ENCODE data around the gene OMG.
"Not testable (repeated sequence)": the region's sequence is repeated elsewhere in the genome, so short reads cannot be mapped to it uniquely, and the experiment has no call there.

OMG gene

DNA sequence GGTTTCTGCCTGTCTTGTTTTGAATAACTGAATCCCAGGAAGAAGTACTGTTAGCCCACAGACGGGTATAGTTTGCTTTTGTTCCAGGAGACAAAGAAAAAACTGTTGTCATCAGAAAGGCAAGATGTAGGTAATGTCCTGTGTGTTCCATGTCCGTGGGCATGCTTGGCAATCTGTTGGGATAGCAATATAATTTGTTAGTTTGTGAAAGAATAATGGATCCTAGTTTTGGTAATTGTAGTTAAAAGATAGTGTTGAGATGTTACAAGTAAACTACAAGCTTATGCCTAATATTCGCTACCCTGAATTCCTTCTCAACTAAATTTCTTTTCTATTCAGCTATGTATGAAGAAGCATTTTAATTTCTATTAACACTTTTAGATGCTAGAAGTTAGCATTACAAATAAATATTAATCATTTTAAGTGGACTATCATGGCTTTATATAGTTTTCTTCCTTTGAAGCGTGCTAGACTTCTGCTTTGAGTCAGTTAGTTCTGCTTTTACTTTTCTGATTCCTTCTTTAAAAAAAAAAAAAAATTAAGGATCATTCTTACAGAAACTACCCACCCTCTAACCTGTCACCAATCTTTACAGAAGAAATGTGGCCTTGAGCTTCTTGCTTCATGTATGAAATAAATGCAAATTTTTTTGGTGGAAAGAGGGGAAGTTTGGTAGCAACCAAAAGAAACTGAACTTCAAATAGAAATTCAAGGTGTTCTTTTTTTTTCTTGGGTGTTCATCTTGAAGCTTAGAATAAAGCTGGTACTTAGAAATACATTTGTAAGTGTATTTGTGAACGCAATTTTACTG, 22.0 kb upstream of the OMG start:
- no peak for DNase-seq (ENCODE audit: low read depth)
- no peaks in the 10 kb centered on the region for H3K9me3 ChIP-seq (ENCODE audit: control insufficient read depth, low read length)
- no peaks in the 10 kb centered on the region for H3K27me3 ChIP-seq (replicated peaks; ENCODE audit: control insufficient read depth, insufficient read depth, low read length)
- H3K4me3 ChIP-seq (ENCODE audit: low read length), result peak overlapping the region; percentile 67
- no peaks in the 10 kb centered on the region for H3K36me3 ChIP-seq (ENCODE audit: control insufficient read depth, insufficient read depth, low read length, severe bottlenecking)
- H3K4me1 ChIP-seq (ENCODE audit: control insufficient read depth, insufficient read depth, low read length), result peaks cover 37% of the 10 kb centered on the region
- H3K9ac ChIP-seq (ENCODE audit: low read length), result peak overlapping the region; percentile 75

DNA sequence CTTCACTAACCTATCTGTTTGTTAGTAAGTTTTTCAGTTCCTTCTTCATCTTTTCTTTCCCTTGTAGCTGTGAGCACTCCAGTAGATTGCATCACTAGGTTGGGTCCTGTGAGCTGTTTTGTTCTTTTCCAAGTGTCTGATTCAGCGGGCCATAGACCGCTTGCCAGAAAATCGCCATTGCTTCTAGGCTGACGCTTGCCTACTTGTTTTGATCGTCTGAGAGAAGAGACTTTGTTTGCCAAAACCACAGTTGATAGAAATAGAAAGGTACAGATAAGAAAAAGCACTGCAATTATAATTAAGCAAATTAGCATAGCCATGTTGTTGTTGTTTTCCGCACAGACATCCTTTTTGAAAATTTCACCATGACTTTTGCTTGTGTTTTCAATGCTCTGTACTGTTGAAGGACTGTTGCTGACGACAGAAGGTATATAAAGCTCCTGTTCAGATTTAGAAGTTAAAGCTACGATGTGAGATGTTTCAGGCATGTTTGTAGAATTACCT, 21.3 kb upstream of the OMG start:
- Histone ChIP-seq H3K4me1 (ENCODE audit: control insufficient read depth, insufficient read depth, low read length) (peaks cover 42% of the 10 kb centered on the region), H3K9ac (ENCODE audit: low read length) (peak overlapping the region; percentile 75), H3K27me3 (replicated peaks; ENCODE audit: control insufficient read depth, insufficient read depth, low read length) (no peaks in the 10 kb centered on the region), H3K4me3 (ENCODE audit: low read length) (peak overlapping the region; percentile 67), H3K36me3 (ENCODE audit: control insufficient read depth, insufficient read depth, low read length, severe bottlenecking) (no peaks in the 10 kb centered on the region), H3K9me3 (ENCODE audit: control insufficient read depth, low read length) (no peaks in the 10 kb centered on the region)
- no peak for DNase-seq (ENCODE audit: low read depth)

DNA sequence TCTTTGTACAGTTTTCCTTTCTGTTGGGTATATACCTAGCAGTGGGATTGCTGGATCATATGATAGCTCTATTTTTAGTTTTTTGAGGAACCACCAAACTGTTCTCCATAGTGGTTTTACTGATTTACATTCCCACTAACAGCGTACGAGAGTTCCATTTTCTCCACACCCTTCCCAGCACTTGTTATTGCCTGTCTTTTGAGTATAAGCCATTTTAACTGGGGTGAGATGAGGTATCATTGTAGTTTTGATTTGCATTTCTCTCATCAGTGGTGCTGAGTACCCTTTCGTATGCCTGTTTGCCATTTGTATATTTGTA, 17.7 kb upstream of the OMG start:
- DNase-seq (ENCODE audit: low read depth), result no peak
- no peak overlapping the region for H3K9ac ChIP-seq (ENCODE audit: low read length)
- peaks cover 27% of the 10 kb centered on the region for H3K4me1 ChIP-seq (ENCODE audit: control insufficient read depth, insufficient read depth, low read length)
- H3K36me3 ChIP-seq (ENCODE audit: control insufficient read depth, insufficient read depth, low read length, severe bottlenecking), result no peaks in the 10 kb centered on the region
- no peak overlapping the region for H3K4me3 ChIP-seq (ENCODE audit: low read length)
- H3K9me3 ChIP-seq (ENCODE audit: control insufficient read depth, low read length), result no peaks in the 10 kb centered on the region
- no peaks in the 10 kb centered on the region for H3K27me3 ChIP-seq (replicated peaks; ENCODE audit: control insufficient read depth, insufficient read depth, low read length)

DNA sequence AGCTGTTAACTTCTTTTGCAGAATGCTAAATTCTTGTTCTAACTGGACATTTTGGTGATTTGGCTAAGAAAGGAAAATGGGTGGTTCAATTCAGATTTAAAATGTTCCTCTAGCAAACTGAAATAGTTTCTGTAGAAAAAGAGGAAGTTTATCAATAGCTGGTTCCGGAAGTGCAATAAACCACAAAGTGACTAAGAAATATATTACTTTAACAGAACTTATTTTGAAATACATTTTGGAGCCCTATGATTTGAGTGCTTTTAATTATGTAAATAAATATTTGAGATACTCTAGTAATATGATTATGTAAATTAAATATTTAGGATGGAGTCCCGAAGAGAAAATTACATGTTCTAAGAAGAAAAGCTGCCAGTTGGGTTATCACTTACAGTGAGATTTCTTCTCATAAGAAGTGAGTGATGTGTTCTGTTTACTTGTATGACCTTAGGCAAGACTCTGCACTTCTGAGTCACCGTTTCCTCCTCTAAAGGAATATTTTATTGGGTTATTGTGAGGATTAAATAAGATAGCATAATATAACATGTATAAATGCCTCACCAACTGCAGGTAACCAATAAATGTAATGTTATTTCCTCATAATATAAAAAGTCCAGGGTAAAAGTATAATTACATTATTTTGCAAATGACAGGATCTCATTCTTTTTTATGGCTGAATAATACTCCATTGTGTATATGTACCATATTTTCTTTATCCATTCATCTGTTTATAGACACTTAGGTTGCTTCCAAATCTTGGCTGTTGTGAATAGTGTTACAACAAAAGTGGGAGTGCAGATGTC, 17.1 kb upstream of the OMG start, which contains the start of gene EVI2B:
EVI2B (minus strand) TSS at position 73 of the 800 bp plus-strand sequence. CDS start 8,445 bp downstream, outside the sequence.
- H3K27me3 ChIP-seq (replicated peaks; ENCODE audit: control insufficient read depth, insufficient read depth, low read length), result no peaks in the 10 kb centered on the region
- H3K4me1 ChIP-seq (ENCODE audit: control insufficient read depth, insufficient read depth, low read length), result peaks cover 23% of the 10 kb centered on the region
- no peaks in the 10 kb centered on the region for H3K9me3 ChIP-seq (ENCODE audit: control insufficient read depth, low read length)
- no peaks in the 10 kb centered on the region for H3K36me3 ChIP-seq (ENCODE audit: control insufficient read depth, insufficient read depth, low read length, severe bottlenecking)
- peak within 1 kb of the TSS; percentile 59 for H3K9ac ChIP-seq (ENCODE audit: low read length)
- DNase-seq (ENCODE audit: low read depth), result peak; percentile 29
- peak within 1 kb of the TSS; percentile 30 for H3K4me3 ChIP-seq (ENCODE audit: low read length)

DNA sequence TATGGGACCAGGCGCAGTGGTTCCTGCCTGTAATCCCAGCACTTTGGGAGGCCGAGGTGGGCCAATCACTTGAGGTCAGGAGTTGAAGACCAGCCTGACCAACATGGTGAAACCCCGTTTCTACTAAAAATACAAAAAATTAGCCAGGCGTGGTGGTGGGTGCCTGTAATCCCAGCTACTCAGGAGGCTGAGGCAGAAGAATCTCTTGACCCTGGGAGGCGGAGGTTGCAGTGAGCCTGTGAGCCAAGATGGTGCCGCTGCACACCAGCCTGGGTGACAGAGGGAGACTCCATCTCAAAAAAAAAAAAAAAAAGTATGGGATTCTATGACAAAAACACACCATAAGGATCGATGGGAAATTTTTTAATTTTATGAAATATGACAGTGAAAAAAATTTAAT, 15.2 kb upstream of the OMG start:
- DNase-seq (ENCODE audit: low read depth); H3K36me3 ChIP-seq (ENCODE audit: control insufficient read depth, insufficient read depth, low read length, severe bottlenecking); H3K9ac ChIP-seq (ENCODE audit: low read length); H3K9me3 ChIP-seq (ENCODE audit: control insufficient read depth, low read length); H3K27me3 ChIP-seq (replicated peaks; ENCODE audit: control insufficient read depth, insufficient read depth, low read length); H3K4me1 ChIP-seq (ENCODE audit: control insufficient read depth, insufficient read depth, low read length); H3K4me3 ChIP-seq (ENCODE audit: low read length): not testable (repeated sequence)

DNA sequence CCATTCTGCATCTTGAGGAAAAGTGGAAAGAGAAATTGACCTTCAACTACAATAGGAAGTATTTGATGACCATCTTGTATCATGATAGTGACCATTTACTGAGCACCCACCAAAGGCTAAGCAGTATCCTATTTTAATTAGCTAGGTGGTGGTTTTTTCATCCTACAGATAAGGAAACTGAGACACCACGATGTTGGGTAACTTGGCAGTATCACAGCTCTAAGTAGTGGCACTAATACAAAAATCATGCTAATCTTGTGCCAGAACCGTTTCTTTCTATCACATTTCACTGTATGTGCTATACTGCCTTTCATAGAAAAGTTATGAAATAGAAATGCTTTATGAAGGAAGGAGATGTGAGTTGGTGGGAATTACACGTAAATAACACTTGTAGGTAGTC, 14.5 kb upstream of the OMG start:
- no peaks in the 10 kb centered on the region for H3K27me3 ChIP-seq (replicated peaks; ENCODE audit: control insufficient read depth, insufficient read depth, low read length)
- peaks cover 7% of the 10 kb centered on the region for H3K4me1 ChIP-seq (ENCODE audit: control insufficient read depth, insufficient read depth, low read length)
- no peak for DNase-seq (ENCODE audit: low read depth)
- no peaks in the 10 kb centered on the region for H3K9me3 ChIP-seq (ENCODE audit: control insufficient read depth, low read length)
- H3K4me3 ChIP-seq (ENCODE audit: low read length), result no peak overlapping the region
- no peaks in the 10 kb centered on the region for H3K36me3 ChIP-seq (ENCODE audit: control insufficient read depth, insufficient read depth, low read length, severe bottlenecking)
- no peak overlapping the region for H3K9ac ChIP-seq (ENCODE audit: low read length)

DNA sequence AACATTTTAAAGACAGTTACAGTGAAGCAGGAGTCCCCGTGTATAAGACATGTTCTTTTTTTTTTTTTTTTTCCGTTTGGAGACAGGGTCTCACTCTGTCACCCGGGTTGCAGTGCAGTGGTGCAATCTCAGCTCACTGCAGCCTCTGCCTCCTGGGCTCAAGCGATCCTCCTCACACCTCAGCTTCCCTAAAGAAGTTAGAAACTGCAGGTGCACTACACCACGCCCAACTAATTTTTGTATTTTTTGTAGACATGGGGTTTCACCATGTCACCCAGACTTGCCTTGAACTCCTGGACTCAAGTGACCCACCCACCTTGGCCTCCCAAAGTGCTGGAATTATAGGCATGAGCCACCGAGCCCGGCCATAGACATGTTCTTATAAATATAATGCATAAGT, 13.8 kb upstream of the OMG start:
- H3K27me3 ChIP-seq (replicated peaks; ENCODE audit: control insufficient read depth, insufficient read depth, low read length), result no peaks in the 10 kb centered on the region

DNA sequence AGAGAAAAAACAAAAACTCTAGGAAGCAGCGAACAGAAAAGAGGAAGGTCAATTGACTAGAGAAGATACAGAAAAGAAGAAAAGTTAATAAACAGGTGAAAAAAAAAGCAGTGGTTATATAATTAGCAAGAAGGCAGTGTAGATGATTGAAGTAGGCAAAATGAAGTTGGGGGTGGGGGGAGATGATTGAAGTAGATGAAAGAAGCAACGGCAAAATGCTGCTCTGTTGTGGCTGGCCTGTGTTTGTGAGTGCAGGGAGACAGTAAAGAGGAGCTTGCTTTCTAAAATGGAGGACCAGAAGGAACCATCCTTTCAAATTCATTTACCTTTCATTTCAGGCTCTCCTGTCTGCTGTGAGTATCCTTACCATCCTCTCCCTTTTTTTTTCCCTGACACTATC, 13.2 kb upstream of the OMG start:
- Histone ChIP-seq H3K36me3 (ENCODE audit: control insufficient read depth, insufficient read depth, low read length, severe bottlenecking) (no peaks in the 10 kb centered on the region), H3K9ac (ENCODE audit: low read length) (no peak overlapping the region), H3K27me3 (replicated peaks; ENCODE audit: control insufficient read depth, insufficient read depth, low read length) (no peaks in the 10 kb centered on the region), H3K4me3 (ENCODE audit: low read length) (no peak overlapping the region), H3K4me1 (ENCODE audit: control insufficient read depth, insufficient read depth, low read length) (peaks cover 7% of the 10 kb centered on the region), H3K9me3 (ENCODE audit: control insufficient read depth, low read length) (no peaks in the 10 kb centered on the region)
- no peak for DNase-seq (ENCODE audit: low read depth)

More for the DNA sequence above, 13.8 kb upstream of the OMG start:
- DNase-seq (ENCODE audit: low read depth), result no peak
- no peaks in the 10 kb centered on the region for H3K36me3 ChIP-seq (ENCODE audit: control insufficient read depth, insufficient read depth, low read length, severe bottlenecking)
- H3K4me3 ChIP-seq (ENCODE audit: low read length), result no peak overlapping the region
- H3K4me1 ChIP-seq (ENCODE audit: control insufficient read depth, insufficient read depth, low read length), result peaks cover 7% of the 10 kb centered on the region
- H3K9ac ChIP-seq (ENCODE audit: low read length), result no peak overlapping the region
- no peaks in the 10 kb centered on the region for H3K9me3 ChIP-seq (ENCODE audit: control insufficient read depth, low read length)

DNA sequence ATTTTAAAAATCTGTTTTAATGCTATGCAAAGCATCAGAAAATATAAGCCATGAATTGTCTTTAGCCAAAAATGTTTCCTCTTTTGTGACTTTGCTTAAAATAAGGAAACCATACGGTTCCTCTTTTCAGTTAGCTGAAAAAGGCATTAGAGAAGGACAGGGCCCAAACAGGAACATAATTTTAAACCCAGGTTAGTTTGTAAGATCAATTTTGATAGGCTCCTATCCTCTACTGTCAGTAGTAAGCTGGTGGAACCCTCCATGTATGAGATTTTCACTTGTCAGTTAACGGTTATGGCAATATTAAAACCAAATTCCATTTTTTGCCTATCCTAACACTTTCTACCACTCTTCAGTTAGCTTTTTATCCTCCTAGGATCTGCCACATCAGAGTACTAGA, 12.5 kb upstream of the OMG start:
- no peak for DNase-seq (ENCODE audit: low read depth)
- peaks cover 7% of the 10 kb centered on the region for H3K4me1 ChIP-seq (ENCODE audit: control insufficient read depth, insufficient read depth, low read length)
- H3K4me3 ChIP-seq (ENCODE audit: low read length), result no peak overlapping the region
- no peak overlapping the region for H3K9ac ChIP-seq (ENCODE audit: low read length)
- no peaks in the 10 kb centered on the region for H3K36me3 ChIP-seq (ENCODE audit: control insufficient read depth, insufficient read depth, low read length, severe bottlenecking)
- no peaks in the 10 kb centered on the region for H3K9me3 ChIP-seq (ENCODE audit: control insufficient read depth, low read length)
- no peaks in the 10 kb centered on the region for H3K27me3 ChIP-seq (replicated peaks; ENCODE audit: control insufficient read depth, insufficient read depth, low read length)

DNA sequence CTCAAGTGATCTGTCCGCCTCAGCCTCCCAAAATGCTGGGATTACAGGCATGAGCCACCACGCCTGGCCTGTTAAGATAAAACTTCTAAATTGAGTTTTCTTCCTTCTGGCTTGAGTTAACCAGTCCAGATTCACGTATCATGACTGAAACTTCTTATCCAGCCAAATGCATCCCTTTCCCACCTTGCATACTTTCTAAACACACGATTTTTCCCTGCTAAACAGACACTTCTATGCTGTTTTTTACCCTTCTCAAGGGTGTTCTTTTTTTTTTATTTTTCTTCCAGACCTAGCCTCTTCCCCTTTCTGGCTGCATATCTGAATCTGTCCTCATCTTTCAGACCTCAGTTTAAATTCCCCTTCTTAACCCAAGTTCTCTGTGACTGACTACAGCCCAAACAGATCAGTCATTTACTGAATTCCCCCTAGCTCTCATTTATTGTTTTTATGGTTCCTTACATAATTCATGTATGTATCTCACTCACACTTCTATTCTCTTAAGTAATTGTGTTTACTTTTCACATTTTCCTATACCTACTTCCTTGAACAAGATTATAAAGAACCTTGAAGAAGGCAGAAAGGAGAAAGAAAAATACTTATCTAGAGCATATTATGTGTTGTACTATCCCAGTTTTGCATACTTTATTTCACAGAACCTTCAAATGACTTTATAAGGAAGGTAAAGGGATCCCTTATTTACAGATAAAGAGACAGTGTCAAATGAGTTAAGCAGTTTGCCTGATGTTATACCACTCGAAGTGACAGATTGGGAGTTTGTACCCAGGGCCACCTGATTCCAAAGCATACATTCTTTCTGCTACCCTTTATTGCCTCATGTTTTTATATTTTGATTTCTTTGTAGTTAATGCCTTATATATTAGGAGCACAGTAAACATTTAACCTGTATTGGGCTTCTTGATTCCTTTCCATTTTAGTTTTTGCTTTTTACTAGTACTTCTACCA, 11.6 kb upstream of the OMG start:
- Histone ChIP-seq H3K9me3 (ENCODE audit: control insufficient read depth, low read length) (no peaks in the 10 kb centered on the region), H3K9ac (ENCODE audit: low read length) (no peak overlapping the region), H3K4me3 (ENCODE audit: low read length) (no peak overlapping the region), H3K4me1 (ENCODE audit: control insufficient read depth, insufficient read depth, low read length) (peaks cover 2% of the 10 kb centered on the region), H3K27me3 (replicated peaks; ENCODE audit: control insufficient read depth, insufficient read depth, low read length) (no peaks in the 10 kb centered on the region), H3K36me3 (ENCODE audit: control insufficient read depth, insufficient read depth, low read length, severe bottlenecking) (no peaks in the 10 kb centered on the region)
- no peak for DNase-seq (ENCODE audit: low read depth)

All from adipocyte (in vitro differentiated cells).